WTC11 (cell line): ENCODE measurements around the gene RAMP1.

Source experiments
- ELF4 ChIP-seq: sonication (generic); formaldehyde crosslinking; IDR thresholded peaks from 2 replicates; pipeline ENCODE4 v1.8.1; 2022; ENCODE audit warnings: low read depth, mild to moderate bottlenecking, moderate library complexity, missing genetic modification reagents
- ESRRA ChIP-seq: sonication (generic); formaldehyde crosslinking; IDR thresholded peaks from 2 replicates; pipeline ENCODE4 v1.8.1; 2022; ENCODE audit warnings: mild to moderate bottlenecking, missing genetic modification reagents, borderline replicate concordance
- ZBTB21 ChIP-seq: sonication (generic); formaldehyde crosslinking; IDR thresholded peaks from 2 replicates; pipeline ENCODE4 v1.8.1; 2023; ENCODE audit warnings: mild to moderate bottlenecking, missing genetic modification reagents, borderline replicate concordance
- TF ChIP-seq, protein P1 (sequence below): fragments of 200-600 bp; IDR thresholded peaks from 2 replicates; pipeline ENCODE4 v1.8.0; 2022; ENCODE audit warnings: antibody characterized with exemption
- TF ChIP-seq, protein P2 (sequence below): sonication (generic); formaldehyde crosslinking; IDR thresholded peaks from 2 replicates; pipeline ENCODE4 v1.8.0; 2022; ENCODE audit warnings: mild to moderate bottlenecking, missing genetic modification reagents
- TF ChIP-seq, protein P3 (sequence below): sonication (generic); formaldehyde crosslinking; IDR thresholded peaks from 2 replicates; pipeline ENCODE4 v1.8.1; 2022; ENCODE audit warnings: low read depth, mild to moderate bottlenecking, moderate library complexity, missing genetic modification reagents, borderline replicate concordance
- TF ChIP-seq, protein P4 (sequence below): fragments of 250-450 bp; sonication (Bioruptor Pico); conservative IDR thresholded peaks from 2 replicates; pipeline ENCODE4 v1.9.0; 2021; ENCODE audit warnings: mild to moderate bottlenecking
- TF ChIP-seq, protein P5 (sequence below): sonication (generic); formaldehyde crosslinking; IDR thresholded peaks from 2 replicates; pipeline ENCODE4 v1.8.1; 2022; ENCODE audit warnings: low read depth, missing genetic modification reagents, borderline replicate concordance
- TF ChIP-seq, protein P6 (sequence below): sonication (generic); formaldehyde crosslinking; IDR thresholded peaks from 2 replicates; pipeline ENCODE4 v1.8.0; 2022; ENCODE audit warnings: mild to moderate bottlenecking, missing genetic modification reagents

DNA sequence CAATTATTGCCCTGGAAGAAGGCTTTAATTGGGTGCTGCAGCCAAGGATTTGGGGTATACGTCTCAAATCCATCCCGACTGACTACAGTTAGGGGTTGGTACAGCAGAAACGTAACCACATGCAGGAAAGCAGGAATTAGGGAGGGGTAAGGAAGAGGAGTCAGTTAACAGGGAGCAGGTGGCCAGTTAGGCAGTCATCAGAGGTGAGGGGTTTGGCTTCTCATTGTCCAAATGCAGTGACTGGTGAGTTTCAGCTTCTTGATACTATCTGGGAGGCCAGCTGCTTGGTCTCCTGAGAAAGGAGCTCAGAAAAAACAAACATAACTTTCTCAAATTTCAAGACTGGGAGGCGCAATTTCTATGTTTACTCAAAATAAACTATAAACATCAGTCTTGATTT is 68.6 kb downstream of the RAMP1 start:
- TF ChIP-seq, protein P1, sequence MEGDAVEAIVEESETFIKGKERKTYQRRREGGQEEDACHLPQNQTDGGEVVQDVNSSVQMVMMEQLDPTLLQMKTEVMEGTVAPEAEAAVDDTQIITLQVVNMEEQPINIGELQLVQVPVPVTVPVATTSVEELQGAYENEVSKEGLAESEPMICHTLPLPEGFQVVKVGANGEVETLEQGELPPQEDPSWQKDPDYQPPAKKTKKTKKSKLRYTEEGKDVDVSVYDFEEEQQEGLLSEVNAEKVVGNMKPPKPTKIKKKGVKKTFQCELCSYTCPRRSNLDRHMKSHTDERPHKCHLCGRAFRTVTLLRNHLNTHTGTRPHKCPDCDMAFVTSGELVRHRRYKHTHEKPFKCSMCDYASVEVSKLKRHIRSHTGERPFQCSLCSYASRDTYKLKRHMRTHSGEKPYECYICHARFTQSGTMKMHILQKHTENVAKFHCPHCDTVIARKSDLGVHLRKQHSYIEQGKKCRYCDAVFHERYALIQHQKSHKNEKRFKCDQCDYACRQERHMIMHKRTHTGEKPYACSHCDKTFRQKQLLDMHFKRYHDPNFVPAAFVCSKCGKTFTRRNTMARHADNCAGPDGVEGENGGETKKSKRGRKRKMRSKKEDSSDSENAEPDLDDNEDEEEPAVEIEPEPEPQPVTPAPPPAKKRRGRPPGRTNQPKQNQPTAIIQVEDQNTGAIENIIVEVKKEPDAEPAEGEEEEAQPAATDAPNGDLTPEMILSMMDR = no peak
- TF ChIP-seq, protein P2, sequence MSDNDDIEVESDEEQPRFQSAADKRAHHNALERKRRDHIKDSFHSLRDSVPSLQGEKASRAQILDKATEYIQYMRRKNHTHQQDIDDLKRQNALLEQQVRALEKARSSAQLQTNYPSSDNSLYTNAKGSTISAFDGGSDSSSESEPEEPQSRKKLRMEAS (CRISPR knock-in tag) = no peak
- TF ChIP-seq ELF4 (CRISPR knock-in tag) (no peak), ZBTB21 (CRISPR knock-in tag) (no peak), ESRRA (CRISPR knock-in tag) (no peak)
- TF ChIP-seq, protein P3, sequence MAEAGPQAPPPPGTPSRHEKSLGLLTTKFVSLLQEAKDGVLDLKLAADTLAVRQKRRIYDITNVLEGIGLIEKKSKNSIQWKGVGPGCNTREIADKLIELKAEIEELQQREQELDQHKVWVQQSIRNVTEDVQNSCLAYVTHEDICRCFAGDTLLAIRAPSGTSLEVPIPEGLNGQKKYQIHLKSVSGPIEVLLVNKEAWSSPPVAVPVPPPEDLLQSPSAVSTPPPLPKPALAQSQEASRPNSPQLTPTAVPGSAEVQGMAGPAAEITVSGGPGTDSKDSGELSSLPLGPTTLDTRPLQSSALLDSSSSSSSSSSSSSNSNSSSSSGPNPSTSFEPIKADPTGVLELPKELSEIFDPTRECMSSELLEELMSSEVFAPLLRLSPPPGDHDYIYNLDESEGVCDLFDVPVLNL = no peak
- TF ChIP-seq, protein P4, sequence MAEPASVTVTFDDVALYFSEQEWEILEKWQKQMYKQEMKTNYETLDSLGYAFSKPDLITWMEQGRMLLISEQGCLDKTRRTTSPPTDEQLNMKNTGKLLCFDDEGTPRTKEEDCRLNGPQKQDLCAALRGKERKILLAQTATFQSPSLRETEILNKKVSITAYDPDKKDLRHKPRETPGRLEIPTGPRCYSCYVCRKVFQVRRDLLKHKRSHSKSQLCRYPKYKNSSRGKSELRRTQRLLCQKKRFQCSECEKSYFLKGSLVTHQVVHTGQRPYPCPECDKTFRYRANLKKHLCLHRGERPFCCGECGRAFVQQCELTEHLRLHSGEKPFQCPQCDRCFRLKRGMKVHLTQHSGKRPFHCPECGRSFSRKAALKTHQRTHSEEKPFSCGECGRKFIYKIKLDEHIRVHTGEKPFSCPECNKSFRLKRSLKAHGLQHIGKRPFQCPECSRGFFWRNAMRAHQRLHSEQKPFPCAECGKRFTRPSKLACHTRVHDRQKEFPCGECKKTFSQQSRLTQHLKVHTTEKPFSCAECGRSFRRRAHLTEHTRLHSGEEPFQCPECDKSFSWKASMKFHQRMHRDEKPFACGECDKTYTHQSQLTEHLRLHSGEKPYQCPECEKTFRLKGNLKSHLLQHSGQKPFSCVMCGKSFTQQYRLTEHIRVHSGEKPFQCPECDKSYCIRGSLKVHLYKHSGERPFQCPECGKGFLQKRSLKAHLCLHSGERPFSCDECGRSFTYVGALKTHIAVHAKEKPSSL (CRISPR knock-in tag) = no peak
- TF ChIP-seq, protein P5, sequence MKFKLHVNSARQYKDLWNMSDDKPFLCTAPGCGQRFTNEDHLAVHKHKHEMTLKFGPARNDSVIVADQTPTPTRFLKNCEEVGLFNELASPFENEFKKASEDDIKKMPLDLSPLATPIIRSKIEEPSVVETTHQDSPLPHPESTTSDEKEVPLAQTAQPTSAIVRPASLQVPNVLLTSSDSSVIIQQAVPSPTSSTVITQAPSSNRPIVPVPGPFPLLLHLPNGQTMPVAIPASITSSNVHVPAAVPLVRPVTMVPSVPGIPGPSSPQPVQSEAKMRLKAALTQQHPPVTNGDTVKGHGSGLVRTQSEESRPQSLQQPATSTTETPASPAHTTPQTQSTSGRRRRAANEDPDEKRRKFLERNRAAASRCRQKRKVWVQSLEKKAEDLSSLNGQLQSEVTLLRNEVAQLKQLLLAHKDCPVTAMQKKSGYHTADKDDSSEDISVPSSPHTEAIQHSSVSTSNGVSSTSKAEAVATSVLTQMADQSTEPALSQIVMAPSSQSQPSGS (CRISPR knock-in tag) = no peak
- TF ChIP-seq, protein P6, sequence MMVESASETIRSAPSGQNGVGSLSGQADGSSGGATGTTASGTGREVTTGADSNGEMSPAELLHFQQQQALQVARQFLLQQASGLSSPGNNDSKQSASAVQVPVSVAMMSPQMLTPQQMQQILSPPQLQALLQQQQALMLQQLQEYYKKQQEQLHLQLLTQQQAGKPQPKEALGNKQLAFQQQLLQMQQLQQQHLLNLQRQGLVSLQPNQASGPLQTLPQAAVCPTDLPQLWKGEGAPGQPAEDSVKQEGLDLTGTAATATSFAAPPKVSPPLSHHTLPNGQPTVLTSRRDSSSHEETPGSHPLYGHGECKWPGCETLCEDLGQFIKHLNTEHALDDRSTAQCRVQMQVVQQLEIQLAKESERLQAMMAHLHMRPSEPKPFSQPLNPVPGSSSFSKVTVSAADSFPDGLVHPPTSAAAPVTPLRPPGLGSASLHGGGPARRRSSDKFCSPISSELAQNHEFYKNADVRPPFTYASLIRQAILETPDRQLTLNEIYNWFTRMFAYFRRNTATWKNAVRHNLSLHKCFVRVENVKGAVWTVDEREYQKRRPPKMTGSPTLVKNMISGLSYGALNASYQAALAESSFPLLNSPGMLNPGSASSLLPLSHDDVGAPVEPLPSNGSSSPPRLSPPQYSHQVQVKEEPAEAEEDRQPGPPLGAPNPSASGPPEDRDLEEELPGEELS (CRISPR knock-in tag) = no peak
